ENCODE data around the gene INPP5A. TPM values are rescaled to one million over a fixed set of nuclear protein-coding genes. Genes with fewer than 3 reads are reported as not detected.

INPP5A gene
- total and polyA plus RNA-seq, 5 donors from 2014 or later: 0.66 to 21.3 (median 1.0) TPM

- Histone ChIP-seq H3K36me3 (ENCODE audit: control insufficient read depth, insufficient read depth, low read length) (no peaks in the 10 kb centered on the region), H3K4me1 (ENCODE audit: control insufficient read depth, insufficient read depth, low read length, poor library complexity, severe bottlenecking) (no peaks in the 10 kb centered on the region), H3K4me3 (ENCODE audit: low read depth, low read length) (no peak overlapping the region), H3K27ac (ENCODE audit: insufficient read depth, low read length, poor library complexity, severe bottlenecking) (no peak overlapping the region), H3K9me3 (ENCODE audit: control insufficient read depth in 2 of 2, low read length in 2 of 2) (no peaks in the 10 kb centered on the region), H3K27me3 (ENCODE audit: control insufficient read depth, insufficient read depth, low read length) (no peaks in the 10 kb centered on the region)
- peaks cover 0 to 2% (median 0%) of the 10 kb centered on the region in 4 donors for H3K4me1 Mint-ChIP-seq
- no peak for ATAC-seq (ENCODE audit: low read depth in 2 of 2)
- peaks cover 0 to 4% (median 0%) of the 10 kb centered on the region in 7 donors for H3K9me3 Mint-ChIP-seq
- no peak for DNase-seq
- no peaks in the 10 kb centered on the region for H3K36me3 Mint-ChIP-seq
- peaks cover 15% of the 10 kb centered on the region for H3K27me3 Mint-ChIP-seq
- H3K27ac Mint-ChIP-seq: no peak overlapping the region
- H3K4me3 Mint-ChIP-seq: no peak overlapping the region
Observed at GRCh38 chr10:132520177-132520811, 17.3 kb upstream of the INPP5A start.

GRCh38 chr10:132521041-132521465 is 16.5 kb upstream of the INPP5A start:
- no peaks in the 10 kb centered on the region for H3K36me3 Mint-ChIP-seq
- ATAC-seq (ENCODE audit: low read depth in 2 of 2) (no peak), DNase-seq (no peak)
- Histone ChIP-seq H3K9me3 (ENCODE audit: control insufficient read depth in 2 of 2, low read length in 2 of 2) (no peaks in the 10 kb centered on the region), H3K4me3 (ENCODE audit: low read depth, low read length) (no peak overlapping the region), H3K4me1 (ENCODE audit: control insufficient read depth, insufficient read depth, low read length, poor library complexity, severe bottlenecking) (no peaks in the 10 kb centered on the region), H3K27ac (ENCODE audit: insufficient read depth, low read length, poor library complexity, severe bottlenecking) (no peak overlapping the region), H3K27me3 (ENCODE audit: control insufficient read depth, insufficient read depth, low read length) (no peaks in the 10 kb centered on the region), H3K36me3 (ENCODE audit: control insufficient read depth, insufficient read depth, low read length) (no peaks in the 10 kb centered on the region)
- no peak overlapping the region for H3K4me3 Mint-ChIP-seq
- peaks cover 11% of the 10 kb centered on the region for H3K27me3 Mint-ChIP-seq
- H3K9me3 Mint-ChIP-seq: peaks cover 0 to 4% (median 0%) of the 10 kb centered on the region in 7 donors
- peaks cover 0 to 2% (median 0%) of the 10 kb centered on the region in 4 donors for H3K4me1 Mint-ChIP-seq
- no peak overlapping the region for H3K27ac Mint-ChIP-seq

GRCh38 chr10:132521466-132522102 is 16.0 kb upstream of the INPP5A start:
- H3K27ac Mint-ChIP-seq: no peak overlapping the region
- Histone ChIP-seq H3K36me3 (ENCODE audit: control insufficient read depth, insufficient read depth, low read length) (no peaks in the 10 kb centered on the region), H3K9me3 (ENCODE audit: control insufficient read depth in 2 of 2, low read length in 2 of 2) (no peaks in the 10 kb centered on the region), H3K4me3 (ENCODE audit: low read depth, low read length) (no peak overlapping the region), H3K27ac (ENCODE audit: insufficient read depth, low read length, poor library complexity, severe bottlenecking) (no peak overlapping the region), H3K27me3 (ENCODE audit: control insufficient read depth, insufficient read depth, low read length) (no peaks in the 10 kb centered on the region), H3K4me1 (ENCODE audit: control insufficient read depth, insufficient read depth, low read length, poor library complexity, severe bottlenecking) (no peaks in the 10 kb centered on the region)
- peaks cover 0 to 4% (median 0%) of the 10 kb centered on the region in 7 donors for H3K9me3 Mint-ChIP-seq
- no peaks in the 10 kb centered on the region for H3K36me3 Mint-ChIP-seq
- peaks cover 11% of the 10 kb centered on the region for H3K27me3 Mint-ChIP-seq
- no peak overlapping the region for H3K4me3 Mint-ChIP-seq
- DNase-seq (no peak), ATAC-seq (ENCODE audit: low read depth in 2 of 2) (no peak)
- peaks cover 0 to 2% (median 0%) of the 10 kb centered on the region in 4 donors for H3K4me1 Mint-ChIP-seq

GRCh38 chr10:132522521-132523411 is 14.8 kb upstream of the INPP5A start:
- Histone ChIP-seq H3K27ac (ENCODE audit: insufficient read depth, low read length, poor library complexity, severe bottlenecking) (no peak overlapping the region), H3K9me3 (ENCODE audit: control insufficient read depth in 2 of 2, low read length in 2 of 2) (no peaks in the 10 kb centered on the region), H3K36me3 (ENCODE audit: control insufficient read depth, insufficient read depth, low read length) (no peaks in the 10 kb centered on the region), H3K4me3 (ENCODE audit: low read depth, low read length) (no peak overlapping the region), H3K4me1 (ENCODE audit: control insufficient read depth, insufficient read depth, low read length, poor library complexity, severe bottlenecking) (no peaks in the 10 kb centered on the region), H3K27me3 (ENCODE audit: control insufficient read depth, insufficient read depth, low read length) (no peaks in the 10 kb centered on the region)
- Mint-ChIP-seq H3K27me3 (peaks cover 11% of the 10 kb centered on the region), H3K4me1 (peaks cover 0 to 2% (median 0%) of the 10 kb centered on the region in 4 donors), H3K27ac (no peak overlapping the region), H3K4me3 (no peak overlapping the region), H3K9me3 (peaks cover 0 to 4% (median 0%) of the 10 kb centered on the region in 7 donors), H3K36me3 (no peaks in the 10 kb centered on the region)
- ATAC-seq (ENCODE audit: low read depth in 2 of 2): no peak
- no peak for DNase-seq

GRCh38 chr10:132523561-132524442 is 13.8 kb upstream of the INPP5A start:
- ATAC-seq (ENCODE audit: low read depth in 2 of 2) (no peak), DNase-seq (no peak)
- no peak overlapping the region for H3K27ac ChIP-seq (ENCODE audit: insufficient read depth, low read length, poor library complexity, severe bottlenecking)
- no peaks in the 10 kb centered on the region for H3K4me1 ChIP-seq (ENCODE audit: control insufficient read depth, insufficient read depth, low read length, poor library complexity, severe bottlenecking)
- Mint-ChIP-seq H3K36me3 (no peaks in the 10 kb centered on the region), H3K4me1 (peaks cover 0 to under 1% (median 0%) of the 10 kb centered on the region in 4 donors), H3K27me3 (peaks cover 16% of the 10 kb centered on the region), H3K9me3 (peaks cover 0 to 4% (median 0%) of the 10 kb centered on the region in 7 donors), H3K27ac (no peak overlapping the region), H3K4me3 (no peak overlapping the region)
- no peaks in the 10 kb centered on the region for H3K36me3 ChIP-seq (ENCODE audit: control insufficient read depth, insufficient read depth, low read length)
- H3K27me3 ChIP-seq (ENCODE audit: control insufficient read depth, insufficient read depth, low read length): no peaks in the 10 kb centered on the region
- no peak overlapping the region for H3K4me3 ChIP-seq (ENCODE audit: low read depth, low read length)
- H3K9me3 ChIP-seq (ENCODE audit: control insufficient read depth in 2 of 2, low read length in 2 of 2): no peaks in the 10 kb centered on the region

GRCh38 chr10:132524443-132525285 is 12.9 kb upstream of the INPP5A start:
- no peak for ATAC-seq (ENCODE audit: low read depth in 2 of 2)
- Histone ChIP-seq H3K4me1 (ENCODE audit: control insufficient read depth, insufficient read depth, low read length, poor library complexity, severe bottlenecking) (no peaks in the 10 kb centered on the region), H3K27ac (ENCODE audit: insufficient read depth, low read length, poor library complexity, severe bottlenecking) (no peak overlapping the region), H3K36me3 (ENCODE audit: control insufficient read depth, insufficient read depth, low read length) (no peaks in the 10 kb centered on the region), H3K9me3 (ENCODE audit: control insufficient read depth in 2 of 2, low read length in 2 of 2) (no peaks in the 10 kb centered on the region), H3K27me3 (ENCODE audit: control insufficient read depth, insufficient read depth, low read length) (no peaks in the 10 kb centered on the region), H3K4me3 (ENCODE audit: low read depth, low read length) (no peak overlapping the region)
- H3K4me3 Mint-ChIP-seq: no peak overlapping the region
- no peak for DNase-seq
- no peak overlapping the region for H3K27ac Mint-ChIP-seq
- peaks cover 16% of the 10 kb centered on the region for H3K27me3 Mint-ChIP-seq
- H3K4me1 Mint-ChIP-seq: no peaks in the 10 kb centered on the region
- H3K9me3 Mint-ChIP-seq: peaks cover 0 to 7% (median 0%) of the 10 kb centered on the region in 7 donors
- H3K36me3 Mint-ChIP-seq: no peaks in the 10 kb centered on the region

Measured in CD4-positive, CD25-positive, alpha-beta regulatory T cell (primary cell).